IMR-90 (cell line): ENCODE data around the gene KLF7. TPM values are rescaled to one million over a fixed set of nuclear protein-coding genes. Genes with fewer than 3 reads are reported as not detected.

Experiments
- ATAC-seq: fragments of 200-7000 bp; cut with Tn5 transposase; 2 replicates; pipeline ENCODE4 v1.9.1; 2020; ENCODE audit warnings: low read depth, mild to moderate bottlenecking, moderate library complexity
- BruUV-seq: library from RNA; stranded (reverse); fragments of 400-500 nt; replicated peaks from 2 replicates; lab custom pipeline; 2021; lab: Mats Ljungman, UMichigan
- CTCF ChIA-PET: fragments of 300-600 bp; formaldehyde crosslinking; extraction: SDS; loops from one replicate; lab custom pipeline; 2021; ENCODE audit warnings: antibody characterized with exemption; lab: Yijun Ruan, JAX
- POLR2A ChIA-PET: fragments of 300-600 bp; sonication (Branson Sonifier 250); formaldehyde crosslinking; loops from one replicate; lab custom pipeline; 2022; ENCODE audit warnings: antibody characterized with exemption; ENCODE audit not compliant: unreplicated experiment; lab: Charles Lee
- DNase-seq: peaks from one replicate; pipeline ENCODE4 v3.0.0; 2013
- H2AFZ ChIP-seq: replicated peaks from 2 replicates; pipeline ENCODE3; 2013; ENCODE audit warnings: low read length, mild to moderate bottlenecking; ENCODE audit not compliant: poor library complexity
- H2AK5ac ChIP-seq: 2 replicates; pipeline ENCODE4 v1.6.1; 2013; ENCODE audit warnings: low read depth, low read length, inconsistent platforms
- H2AK9ac ChIP-seq: replicated peaks from 2 replicates; pipeline ENCODE3; 2013; ENCODE audit warnings: mild to moderate bottlenecking, low read depth, low read length, moderate library complexity; ENCODE audit not compliant: poor library complexity
- H2BK120ac ChIP-seq: 2 replicates; pipeline ENCODE4 v1.6.1; 2013; ENCODE audit warnings: low read depth, low read length, inconsistent platforms
- H2BK15ac ChIP-seq: 3 replicates; pipeline ENCODE4 v1.6.1; 2013; ENCODE audit warnings: low read depth, low read length, inconsistent platforms
- H2BK20ac ChIP-seq: 2 replicates; pipeline ENCODE4 v1.6.1; 2013; ENCODE audit warnings: low read depth, mild to moderate bottlenecking, inconsistent platforms, low read length, moderate library complexity
- H2BK5ac ChIP-seq: 2 replicates; pipeline ENCODE4 v1.6.1; 2013; ENCODE audit warnings: mild to moderate bottlenecking, low read depth, low read length, inconsistent platforms; ENCODE audit not compliant: poor library complexity, severe bottlenecking
- H3K14ac ChIP-seq: replicated peaks from 2 replicates; pipeline ENCODE4 v1.6.1; 2013; ENCODE audit warnings: low read depth, low read length, inconsistent platforms
- H3K18ac ChIP-seq: 2 replicates; pipeline ENCODE4 v1.6.1; 2013; ENCODE audit warnings: low read depth, low read length, control low read depth
- H3K23ac ChIP-seq: 2 replicates; pipeline ENCODE4 v1.6.1; 2013; ENCODE audit warnings: low read depth, low read length, inconsistent platforms
- H3K27ac ChIP-seq: 2 replicates; pipeline ENCODE4 v1.5.1; 2013; ENCODE audit warnings: mild to moderate bottlenecking, control low read depth, low read length; ENCODE audit not compliant: insufficient read depth
- H3K27me3 ChIP-seq: 2 replicates; pipeline ENCODE4 v1.6.1; 2013; ENCODE audit warnings: low read length; ENCODE audit not compliant: control insufficient read depth, insufficient read depth
- H3K36me3 ChIP-seq: 2 replicates; pipeline ENCODE4 v1.6.1; 2013; ENCODE audit warnings: low read length, mixed read lengths; ENCODE audit not compliant: control insufficient read depth, insufficient read depth
- H3K4ac ChIP-seq: 2 replicates; pipeline ENCODE4 v1.6.1; 2013; ENCODE audit warnings: low read depth, low read length, inconsistent platforms
- H3K4me1 ChIP-seq: 2 replicates; pipeline ENCODE4 v1.6.1; 2013; ENCODE audit warnings: low read length, mixed read lengths; ENCODE audit not compliant: control insufficient read depth, insufficient read depth
- H3K4me2 ChIP-seq: 2 replicates; pipeline ENCODE4 v1.6.1; 2013; ENCODE audit warnings: low read depth, mild to moderate bottlenecking, control low read depth, low read length, moderate library complexity
- H3K4me3 ChIP-seq: 2 replicates; pipeline ENCODE4 v1.5.1; 2013; ENCODE audit warnings: low read depth, mild to moderate bottlenecking, control low read depth, low read length, moderate library complexity; ENCODE audit not compliant: insufficient read depth
- H3K56ac ChIP-seq: 2 replicates; pipeline ENCODE4 v1.6.1; 2013; ENCODE audit warnings: low read length, inconsistent platforms; ENCODE audit not compliant: insufficient read depth; ENCODE audit errors: extremely low read depth
- H3K79me1 ChIP-seq, 2 experiments: 2 replicates each; pipeline ENCODE4 v1.6.1; 2013; ENCODE audit warnings: low read length in 2 of 2, inconsistent platforms in 1 of 2, low read depth in 1 of 2
- H3K9ac ChIP-seq: 2 replicates; pipeline ENCODE4 v1.6.1; 2013; ENCODE audit warnings: low read depth, low read length, control low read depth
- H3K9me1 ChIP-seq: 2 replicates; pipeline ENCODE4 v1.6.1; 2013; ENCODE audit warnings: low read length, inconsistent platforms; ENCODE audit not compliant: insufficient read depth
- H3K9me3 ChIP-seq: 2 replicates; pipeline ENCODE4 v1.6.1; 2013; ENCODE audit warnings: low read length; ENCODE audit not compliant: control insufficient read depth, insufficient read depth
- H4K20me1 ChIP-seq: 2 replicates; pipeline ENCODE4 v1.6.1; 2013; ENCODE audit warnings: low read length, inconsistent platforms; ENCODE audit not compliant: insufficient read depth
- H4K5ac ChIP-seq: 2 replicates; pipeline ENCODE4 v1.6.1; 2013; ENCODE audit warnings: mild to moderate bottlenecking, low read depth, low read length, control low read depth
- H4K8ac ChIP-seq, 2 experiments: 2 replicates each; pipeline ENCODE4 v1.6.1; 2013; ENCODE audit warnings: low read depth in 2 of 2, low read length in 2 of 2, control low read depth in 1 of 2, inconsistent platforms in 1 of 2
- H4K91ac ChIP-seq: 2 replicates; pipeline ENCODE4 v1.6.1; 2013; ENCODE audit warnings: low read depth, low read length, inconsistent platforms; ENCODE audit not compliant: insufficient read depth
- CEBPB ChIP-seq: IDR thresholded peaks from 2 replicates; pipeline ENCODE4 v1.6.1; 2012; ENCODE audit warnings: low read depth, low read length, improper control_type of control experiment
- WGBS, 2 experiments: methylation state at CpG; one replicate each; pipeline versions ENCODE4 v1.1.5 to v1.1.7; 2013; ENCODE audit warnings: missing lambda C conversion rate in 2 of 2; ENCODE audit not compliant: insufficient read length in 1 of 2; ENCODE audit errors: extremely low coverage in 2 of 2; 5-methylcytosine and 5-hydroxymethylcytosine counted together
- dilution Hi-C: fragments of 300-500 bp; cut with HindIII; formaldehyde crosslinking; loops from one replicate; pipeline ENCODE4 v1.14.3; 2018; ENCODE audit warnings: low sequenced_read_pairs; ENCODE audit not compliant: unreplicated experiment
- in situ Hi-C: fragments of 300-500 bp; cut with MboI; formaldehyde crosslinking; loops from 3 replicates; pipeline ENCODE4 v1.14.3; 2019; ENCODE audit warnings: low sequenced_read_pairs, inconsistent platforms, mixed read lengths
- intact Hi-C: fragments of 100-400 bp; cut with micrococcal nuclease; formaldehyde crosslinking; loops from 2 replicates; pipeline ENCODE4 v1.10.0; 2022
- polyA plus RNA-seq, 3 experiments: library from polyadenylated mRNA; depleted of rRNA; stranded (reverse); fragments of >200 nt; gene quantifications; 2 replicates each; pipeline ENCODE4 v1.2.3, GENCODE V29; 2012; ENCODE audit warnings: low replicate concordance in 1 of 3
- total RNA-seq: library from RNA; depleted of rRNA; stranded (reverse); fragments of >200 nt; gene quantifications from 2 replicates; pipeline ENCODE4 v1.2.3, GENCODE V29; 2012
- TF ChIP-seq, protein P1 (sequence below): conservative IDR thresholded peaks from 2 replicates; pipeline ENCODE4 v1.5.1; 2012; ENCODE audit warnings: mild to moderate bottlenecking, low read depth, low read length, improper control_type of control experiment

KLF7 gene
- total and polyA plus RNA-seq, 2 of the 4 experiments (the other 2 are of a cell fraction) = 23.1 to 28.5 TPM

DNA sequence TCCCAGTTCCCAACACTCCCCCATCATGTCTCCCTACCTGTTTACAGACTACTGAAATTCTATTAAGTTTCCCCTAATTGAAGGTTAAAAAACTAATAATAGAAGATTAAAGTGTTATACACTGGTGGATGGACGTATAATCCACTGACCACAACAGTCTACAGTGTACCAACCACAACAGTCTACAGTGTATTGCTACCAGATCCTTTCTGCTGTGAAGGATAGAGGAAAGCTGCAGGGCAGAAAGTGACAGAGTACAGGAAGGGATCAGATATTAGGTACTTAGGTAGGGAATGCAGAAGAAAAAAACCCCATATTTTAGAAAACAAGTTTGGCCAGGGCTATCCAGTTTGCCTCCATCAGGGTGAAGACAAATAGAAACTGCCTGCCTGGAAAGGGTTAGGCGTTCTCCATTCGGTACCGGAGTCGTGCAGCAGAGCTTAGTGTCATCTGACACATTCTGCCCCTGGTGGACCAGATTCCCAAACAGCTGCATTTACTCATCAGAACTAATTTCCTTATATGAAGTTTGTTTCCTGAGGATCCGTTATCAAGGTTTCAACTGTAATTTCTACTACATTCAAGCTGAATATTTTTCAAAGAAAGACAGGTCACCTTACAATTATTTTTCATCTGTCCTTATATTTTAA lies 49.9 kb downstream of the KLF7 start:
- Histone ChIP-seq H3K4me2 (peak overlapping the region; percentile 13), H3K27me3 (no peaks in the 10 kb centered on the region), H3K4me1 (peaks cover 4% of the 10 kb centered on the region), H3K9me1 (peaks cover 26% of the 10 kb centered on the region), H2BK5ac (no peak overlapping the region), H4K91ac (no peak overlapping the region), H3K56ac (no peak overlapping the region), H2AFZ (no peak overlapping the region), H3K79me1 (peaks cover 27 to 64% of the 10 kb centered on the region in 2 experiments), H3K27ac (no peak overlapping the region), H3K9me3 (no peaks in the 10 kb centered on the region), H2AK9ac (no peak overlapping the region), H2BK15ac (no peak overlapping the region), H2BK120ac (no peak overlapping the region), H3K14ac (0 out of 2 replicates have a peak overlapping the region, but pooled peaks have one; percentile 31), H4K8ac (no peak overlapping the region), H3K4me3 (no peak overlapping the region), H3K36me3 (peaks cover 10% of the 10 kb centered on the region), H3K4ac (no peak overlapping the region), H3K9ac (no peak overlapping the region), H2AK5ac (no peak overlapping the region), H4K5ac (no peak overlapping the region), H4K20me1 (peaks cover 73% of the 10 kb centered on the region), H2BK20ac (0 out of 2 replicates have a peak overlapping the region, but pooled peaks have one; percentile 31), H3K23ac (no peak overlapping the region), H3K18ac (no peak overlapping the region)
- no peak for TF ChIP-seq CEBPB
- TF ChIP-seq, protein P1, sequence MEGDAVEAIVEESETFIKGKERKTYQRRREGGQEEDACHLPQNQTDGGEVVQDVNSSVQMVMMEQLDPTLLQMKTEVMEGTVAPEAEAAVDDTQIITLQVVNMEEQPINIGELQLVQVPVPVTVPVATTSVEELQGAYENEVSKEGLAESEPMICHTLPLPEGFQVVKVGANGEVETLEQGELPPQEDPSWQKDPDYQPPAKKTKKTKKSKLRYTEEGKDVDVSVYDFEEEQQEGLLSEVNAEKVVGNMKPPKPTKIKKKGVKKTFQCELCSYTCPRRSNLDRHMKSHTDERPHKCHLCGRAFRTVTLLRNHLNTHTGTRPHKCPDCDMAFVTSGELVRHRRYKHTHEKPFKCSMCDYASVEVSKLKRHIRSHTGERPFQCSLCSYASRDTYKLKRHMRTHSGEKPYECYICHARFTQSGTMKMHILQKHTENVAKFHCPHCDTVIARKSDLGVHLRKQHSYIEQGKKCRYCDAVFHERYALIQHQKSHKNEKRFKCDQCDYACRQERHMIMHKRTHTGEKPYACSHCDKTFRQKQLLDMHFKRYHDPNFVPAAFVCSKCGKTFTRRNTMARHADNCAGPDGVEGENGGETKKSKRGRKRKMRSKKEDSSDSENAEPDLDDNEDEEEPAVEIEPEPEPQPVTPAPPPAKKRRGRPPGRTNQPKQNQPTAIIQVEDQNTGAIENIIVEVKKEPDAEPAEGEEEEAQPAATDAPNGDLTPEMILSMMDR = peak; percentile 31; the same call in 1 of the 2 replicates
- POLR2A ChIA-PET = interaction anchor here (0.6 kb wide), 1 partner anchor 12 kb away, joined by 3 read pairs; no protein-coding TSS in a partner anchor
- CTCF ChIA-PET = interaction anchor here (1.0 to 1.4 kb wide), 2 partner anchors 13 to 358 kb away, joined by 3 to 5 read pairs; no protein-coding TSS in a partner anchor
- intact Hi-C loops = no loop called here
- DNase-seq = peak; percentile 63
- dilution Hi-C loops = no loop called here
- 10% methylated on average over 2 of the region's 6 CpGs; no CpG with 5 or more reads in 1 of the 2 experiments for WGBS, 2 experiments
- peak; percentile 81 for ATAC-seq
- in situ Hi-C loops = no loop called here
- BruUV-seq = no TSS peak
